Activated T-helper 2 cell treated with anti-CD3 and anti-CD28 coated beads, Interferon-gamma antibody, Interleukin-2, Interleukin-4, amounts not matched to agents 10 μg/mL and 5 μg/mL and 100 μg/mL, durations not matched to agents 14 hours and 24 hours and 36 hours (primary cell): ENCODE results near the gene SLC38A1. TPM values are rescaled to one million over a fixed set of nuclear protein-coding genes. Genes with fewer than 3 reads are reported as not detected.
"Not testable (repeated sequence)": the region's sequence is repeated elsewhere in the genome, so short reads cannot be mapped to it uniquely, and the experiment has no call there.

Experiments
- DNase-seq: peaks from one replicate; pipeline ENCODE4 v3.0.0; 2021; ENCODE audit warnings: low spot score
- H3K27ac Mint-ChIP-seq: one replicate; pipeline ENCODE4 v1.8.0; 2021; ENCODE audit warnings: mixed read lengths
- H3K27me3 Mint-ChIP-seq: one replicate; pipeline ENCODE4 v1.8.0; 2021; ENCODE audit warnings: low read depth, mixed read lengths
- H3K36me3 Mint-ChIP-seq: one replicate; pipeline ENCODE4 v1.8.0; 2021; ENCODE audit warnings: low read depth, mixed read lengths
- H3K4me1 Mint-ChIP-seq: one replicate; pipeline ENCODE4 v1.8.0; 2021; ENCODE audit warnings: low read depth, mixed read lengths
- H3K4me3 Mint-ChIP-seq: one replicate; pipeline ENCODE4 v1.8.0; 2021; ENCODE audit warnings: low read depth, mild to moderate bottlenecking, moderate library complexity, mixed read lengths
- H3K9me3 Mint-ChIP-seq: one replicate; pipeline ENCODE4 v1.8.0; 2021; ENCODE audit warnings: mixed read lengths
- intact Hi-C: fragments of 100-400 bp; cut with micrococcal nuclease; formaldehyde crosslinking; loops from one replicate; pipeline ENCODE4 v1.15.1; 2023
- total RNA-seq: library from RNA; stranded (reverse); gene quantifications from 2 replicates; pipeline ENCODE4 v1.2.3, GENCODE V29; 2022

The SLC38A1 gene
- total RNA-seq, 1 donor from 2014 or later = 152 TPM

DNA sequence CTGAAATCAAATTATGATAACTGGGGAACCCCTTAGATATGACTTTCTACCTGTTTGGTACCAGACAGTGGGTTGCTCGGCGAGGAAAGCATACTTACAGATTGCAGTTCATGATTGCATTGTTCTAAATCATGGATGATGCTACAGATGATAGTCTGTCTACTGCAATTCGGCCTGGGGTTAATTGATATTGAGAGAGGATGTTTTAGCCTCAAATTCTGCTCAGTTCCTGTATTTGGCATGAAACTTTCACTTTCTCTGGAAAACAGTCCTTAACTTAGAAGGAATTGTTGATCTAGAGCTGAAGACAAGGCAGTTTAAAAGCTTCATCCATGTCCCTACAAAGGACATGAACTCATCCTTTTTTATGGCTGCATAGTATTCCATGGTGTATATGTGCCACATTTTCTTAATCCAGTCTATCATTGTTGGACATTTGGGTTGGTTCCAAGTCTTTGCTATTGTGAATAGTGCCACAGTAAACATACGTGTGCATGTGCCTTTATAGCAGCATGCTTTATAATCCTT lies 106.2 kb downstream of the SLC38A1 start:
- H3K4me3 Mint-ChIP-seq, H3K36me3 Mint-ChIP-seq, H3K27ac Mint-ChIP-seq, DNase-seq, H3K9me3 Mint-ChIP-seq, H3K4me1 Mint-ChIP-seq, intact Hi-C loops, H3K27me3 Mint-ChIP-seq: not testable (repeated sequence)

DNA sequence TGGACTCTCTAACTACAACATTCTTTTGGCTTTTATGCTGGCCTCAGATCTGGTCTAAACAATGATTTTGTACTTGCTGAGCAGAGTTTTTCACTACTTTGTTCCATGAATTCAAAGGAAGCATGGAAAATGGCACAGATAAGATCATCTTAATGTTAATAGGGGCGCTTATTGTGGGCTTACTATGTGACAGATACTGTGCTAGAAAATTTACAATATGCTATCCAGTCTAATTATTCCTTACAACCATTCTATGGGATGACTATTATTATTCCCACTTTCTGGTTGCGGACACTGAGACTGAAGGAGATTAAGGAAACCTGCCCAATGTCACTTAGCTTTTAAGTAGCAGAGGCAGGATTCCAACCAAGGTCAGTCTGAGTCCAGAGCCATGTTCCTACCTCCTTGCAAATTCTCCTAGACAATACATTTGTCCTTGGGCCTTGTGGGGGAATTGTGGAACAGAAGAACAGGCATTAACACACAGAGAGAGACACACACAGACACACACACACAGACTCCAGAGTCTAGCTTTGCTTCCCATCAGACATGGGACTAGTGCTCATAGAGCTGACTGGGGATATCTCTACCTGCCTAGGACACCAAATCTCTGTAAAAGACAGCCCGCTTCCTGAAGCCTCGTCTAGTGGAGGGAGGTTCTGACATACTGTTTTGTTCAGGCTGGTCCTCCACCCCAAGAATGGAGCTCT lies 107.7 kb downstream of the SLC38A1 start:
- intact Hi-C loops = no loop called here
- H3K4me3 Mint-ChIP-seq = no peak overlapping the region
- no peak overlapping the region for H3K27ac Mint-ChIP-seq
- peaks cover 13% of the 10 kb centered on the region for H3K9me3 Mint-ChIP-seq
- H3K27me3 Mint-ChIP-seq = no peaks in the 10 kb centered on the region
- no peaks in the 10 kb centered on the region for H3K4me1 Mint-ChIP-seq
- peaks cover 1% of the 10 kb centered on the region for H3K36me3 Mint-ChIP-seq
- no peak for DNase-seq

DNA sequence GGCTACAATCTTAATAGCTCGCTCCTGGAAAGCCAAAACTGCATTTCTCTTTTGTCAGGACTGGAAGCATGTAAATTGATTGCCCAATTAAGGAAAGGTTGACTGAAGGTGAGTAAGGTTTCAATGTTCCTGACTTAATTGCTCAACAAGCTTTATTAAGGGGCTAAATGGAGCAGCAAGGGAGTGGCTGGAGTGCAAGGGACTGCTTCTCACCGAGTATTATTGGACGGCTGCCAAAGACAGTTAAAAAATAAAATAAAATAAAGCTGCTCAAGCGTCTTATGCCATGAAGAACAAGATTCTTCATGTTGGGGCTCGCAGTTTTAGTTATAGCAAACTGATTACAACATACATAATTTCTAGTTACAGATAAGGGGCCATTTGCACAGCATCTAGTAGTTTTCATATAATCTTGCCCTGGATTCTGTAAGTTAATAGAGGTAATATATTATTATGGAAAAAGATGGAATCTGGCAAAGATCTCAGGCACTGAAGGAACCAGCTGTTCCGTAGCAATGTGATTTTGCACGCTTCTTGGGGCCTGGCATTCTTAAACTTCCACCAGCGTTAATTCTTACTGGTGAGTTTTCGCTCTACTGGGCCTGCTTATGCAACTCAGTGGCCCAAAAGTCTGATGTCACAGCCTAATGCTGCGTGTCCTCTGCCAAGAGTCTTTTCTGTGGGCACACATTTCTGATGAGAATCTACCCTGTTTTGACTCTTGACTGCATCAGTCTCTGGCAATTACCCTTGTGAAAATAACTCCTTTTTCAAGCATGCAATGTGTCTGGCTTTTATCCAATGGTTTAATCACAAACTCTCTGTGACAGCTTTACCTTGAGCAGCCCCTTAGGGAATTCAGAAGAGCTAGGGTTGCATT lies 108.5 kb downstream of the SLC38A1 start:
- Mint-ChIP-seq H3K4me1 (no peaks in the 10 kb centered on the region), H3K36me3 (peaks cover 4% of the 10 kb centered on the region), H3K9me3 (peaks cover 17% of the 10 kb centered on the region), H3K27ac (no peak overlapping the region), H3K4me3 (no peak overlapping the region), H3K27me3 (peaks cover 3% of the 10 kb centered on the region)
- intact Hi-C loops = no loop called here
- no peak for DNase-seq

DNA sequence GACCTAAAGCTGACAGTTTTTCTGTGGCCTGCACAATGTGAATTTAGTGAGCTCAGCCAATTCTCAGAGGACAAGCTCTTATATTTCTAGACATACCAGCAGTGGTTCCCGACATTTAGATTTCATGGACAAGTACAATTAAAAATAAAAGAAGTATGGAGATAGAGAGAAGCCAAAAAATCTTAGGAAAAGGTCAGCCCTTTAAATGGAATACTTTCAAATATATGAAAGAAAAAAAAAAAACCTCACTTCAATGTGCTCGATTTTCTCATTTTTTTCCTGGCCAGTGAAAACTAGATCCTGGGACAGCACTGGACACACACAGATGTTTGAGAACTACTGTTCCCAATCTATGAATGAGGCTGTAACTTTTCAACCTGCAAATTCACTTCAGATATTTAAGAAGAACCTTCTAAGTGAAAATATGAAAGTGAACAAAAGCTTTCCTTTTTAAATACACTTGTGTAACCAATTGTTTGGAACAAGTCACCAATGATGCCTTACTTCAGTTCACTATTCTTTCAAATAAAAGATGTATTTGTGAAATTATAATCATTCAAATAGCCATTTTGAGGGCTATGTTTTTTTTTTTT lies 109.4 kb downstream of the SLC38A1 start:
- Mint-ChIP-seq H3K4me1 (no peaks in the 10 kb centered on the region), H3K27me3 (peaks cover 3% of the 10 kb centered on the region), H3K4me3 (no peak overlapping the region), H3K27ac (no peak overlapping the region), H3K36me3 (peaks cover 4% of the 10 kb centered on the region), H3K9me3 (peaks cover 17% of the 10 kb centered on the region)
- intact Hi-C loops = no loop called here
- no peak for DNase-seq

DNA sequence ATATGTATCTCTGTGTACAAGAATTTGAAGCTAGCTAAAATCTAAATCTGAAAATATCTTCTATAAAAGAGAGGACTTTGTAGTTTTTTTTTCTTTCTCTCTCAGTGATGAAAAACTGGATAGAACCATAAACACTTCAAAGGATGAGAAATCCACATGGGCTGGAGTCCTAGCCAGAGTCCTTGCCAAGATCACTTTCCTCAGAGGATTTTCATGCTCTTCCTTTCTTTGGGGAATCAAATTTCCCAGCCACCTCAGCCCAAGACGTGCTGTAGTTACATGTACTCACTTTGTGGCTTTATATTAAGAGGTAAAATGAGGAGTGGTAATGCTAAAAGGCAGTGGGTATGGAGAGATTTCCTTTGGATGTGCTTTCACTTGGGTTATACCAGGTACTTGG lies 110.3 kb downstream of the SLC38A1 start:
- peaks cover 2% of the 10 kb centered on the region for H3K4me1 Mint-ChIP-seq
- H3K27me3 Mint-ChIP-seq = peaks cover 3% of the 10 kb centered on the region
- H3K4me3 Mint-ChIP-seq = no peak overlapping the region
- H3K27ac Mint-ChIP-seq = no peak overlapping the region
- DNase-seq = no peak
- peaks cover 17% of the 10 kb centered on the region for H3K9me3 Mint-ChIP-seq
- peaks cover 4% of the 10 kb centered on the region for H3K36me3 Mint-ChIP-seq
- intact Hi-C loops = no loop called here

DNA sequence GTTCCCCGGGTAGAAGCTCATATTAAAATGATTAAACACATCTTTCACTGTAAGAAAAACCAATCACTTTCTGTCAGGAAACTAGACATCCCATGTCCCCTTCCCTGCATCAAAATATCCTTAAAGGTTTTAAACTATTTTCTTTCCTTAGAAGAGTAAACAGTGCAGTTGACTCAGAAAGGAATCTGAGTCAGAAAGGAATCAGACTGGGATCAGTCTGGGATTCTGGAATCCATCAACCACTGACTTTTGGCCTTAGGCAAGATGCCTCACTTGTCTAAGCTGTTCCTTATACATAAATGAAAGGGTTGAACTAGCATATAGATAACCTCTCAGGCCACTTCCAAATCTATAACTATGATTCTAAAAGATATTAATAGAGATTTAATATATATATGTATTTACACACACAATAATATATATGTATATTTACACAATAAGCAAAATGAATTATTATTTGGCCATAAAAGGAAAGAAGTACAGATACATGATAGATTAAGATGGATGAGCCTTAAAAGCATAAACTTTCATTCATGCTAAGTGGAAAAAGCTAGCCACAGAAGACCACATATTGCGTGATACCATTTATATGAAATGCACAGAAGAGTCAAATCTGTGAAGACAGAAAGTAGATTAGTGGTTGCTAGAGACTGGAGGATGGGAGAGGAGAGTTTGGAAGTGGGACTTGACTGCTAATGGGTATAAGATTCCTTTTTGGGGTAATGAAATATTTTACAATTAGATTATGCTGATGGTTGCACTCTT lies 114.4 kb downstream of the SLC38A1 start:
- no peak overlapping the region for H3K27ac Mint-ChIP-seq

DNA sequence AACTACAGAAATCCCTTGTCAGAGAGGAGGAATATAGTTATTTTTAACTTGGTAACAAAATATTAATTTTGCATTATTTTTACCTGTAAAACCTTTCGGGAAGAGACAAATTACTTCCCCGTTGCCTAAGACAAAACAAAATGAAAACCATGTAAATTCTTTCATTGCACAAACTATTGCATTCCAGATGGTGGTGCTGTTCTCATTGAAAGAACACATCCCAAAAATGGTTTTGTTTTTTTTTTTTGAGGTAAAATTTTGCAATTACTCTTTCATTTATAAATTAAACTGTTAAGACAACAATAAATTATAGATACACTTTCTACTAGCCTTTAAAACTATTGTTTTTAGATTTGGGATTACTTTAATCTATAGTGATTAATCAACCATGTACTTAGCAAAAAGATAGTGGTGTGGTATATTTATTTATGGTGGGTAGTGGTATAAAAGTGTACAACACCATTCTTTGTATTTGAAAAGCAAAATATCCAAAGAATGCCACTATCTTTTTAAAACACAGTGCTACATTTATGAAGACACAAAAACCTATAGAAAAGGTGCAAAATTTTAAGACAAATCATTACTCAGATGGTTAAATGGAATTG lies 115.5 kb downstream of the SLC38A1 start:
- Mint-ChIP-seq H3K36me3 (peaks cover 4% of the 10 kb centered on the region), H3K4me3 (no peak overlapping the region), H3K4me1 (peaks cover 2% of the 10 kb centered on the region), H3K27ac (no peak overlapping the region), H3K9me3 (peaks cover 17% of the 10 kb centered on the region), H3K27me3 (peaks cover 22% of the 10 kb centered on the region)
- DNase-seq = no peak
- intact Hi-C loops = loop anchor here (1.0 kb wide), 1 partner anchor 150 kb away; no protein-coding TSS in a partner anchor

More for the DNA sequence above, 114.4 kb downstream of the SLC38A1 start:
- H3K4me1 Mint-ChIP-seq = peaks cover 2% of the 10 kb centered on the region
- peaks cover 4% of the 10 kb centered on the region for H3K36me3 Mint-ChIP-seq
- DNase-seq = no peak
- H3K27me3 Mint-ChIP-seq = peaks cover 15% of the 10 kb centered on the region
- intact Hi-C loops = no loop called here
- no peak overlapping the region for H3K4me3 Mint-ChIP-seq
- H3K9me3 Mint-ChIP-seq = peaks cover 17% of the 10 kb centered on the region

DNA sequence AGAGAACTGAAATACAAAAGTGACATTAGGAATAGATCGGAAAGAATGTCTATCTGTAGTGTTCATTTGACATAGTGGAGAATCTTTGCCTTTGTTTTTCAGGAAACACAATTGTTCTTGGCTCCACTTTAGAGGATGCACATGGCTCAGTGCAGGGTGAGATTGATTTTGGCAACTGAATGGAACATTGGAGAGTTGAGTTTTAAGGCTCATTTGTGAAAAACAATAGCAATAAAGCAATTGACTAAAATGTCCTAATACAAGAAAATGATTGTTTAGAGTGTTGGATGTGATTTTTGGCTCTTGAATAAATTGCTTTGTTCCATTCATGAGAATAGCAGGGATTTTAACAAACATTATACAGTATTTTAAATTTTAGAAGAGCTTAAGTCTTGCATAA lies 116.4 kb downstream of the SLC38A1 start:
- intact Hi-C loops = no loop called here
- H3K4me3 Mint-ChIP-seq = no peak overlapping the region
- peaks cover 15% of the 10 kb centered on the region for H3K9me3 Mint-ChIP-seq
- peaks cover 31% of the 10 kb centered on the region for H3K27me3 Mint-ChIP-seq
- DNase-seq = no peak
- peaks cover 2% of the 10 kb centered on the region for H3K4me1 Mint-ChIP-seq
- peaks cover 4% of the 10 kb centered on the region for H3K36me3 Mint-ChIP-seq
- no peak overlapping the region for H3K27ac Mint-ChIP-seq

DNA sequence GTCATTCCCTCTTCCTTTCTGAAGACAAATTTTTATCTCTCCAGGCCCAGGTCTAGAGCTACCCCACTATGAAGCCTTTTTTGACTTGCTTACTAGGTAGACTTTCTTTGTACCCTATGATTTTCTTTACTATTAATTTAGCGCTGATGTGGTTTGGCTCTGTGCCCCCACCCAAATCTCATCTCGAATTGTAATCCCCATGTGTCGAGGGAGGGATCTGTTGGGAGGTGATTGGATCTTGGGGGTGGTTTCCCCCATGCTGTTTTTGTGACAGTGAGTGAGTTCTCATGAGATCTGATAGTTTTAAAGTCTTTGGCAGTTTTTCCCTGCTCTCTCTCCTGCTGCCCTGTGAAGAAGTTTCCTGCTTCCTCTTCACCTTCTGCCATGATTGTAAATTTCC lies 118.1 kb downstream of the SLC38A1 start:
- Mint-ChIP-seq H3K4me3 (no peak overlapping the region), H3K27me3 (peaks cover 40% of the 10 kb centered on the region), H3K4me1 (peaks cover 2% of the 10 kb centered on the region), H3K9me3 (peaks cover under 1% of the 10 kb centered on the region), H3K36me3 (no peaks in the 10 kb centered on the region), H3K27ac (no peak overlapping the region)
- intact Hi-C loops = no loop called here
- DNase-seq = no peak

DNA sequence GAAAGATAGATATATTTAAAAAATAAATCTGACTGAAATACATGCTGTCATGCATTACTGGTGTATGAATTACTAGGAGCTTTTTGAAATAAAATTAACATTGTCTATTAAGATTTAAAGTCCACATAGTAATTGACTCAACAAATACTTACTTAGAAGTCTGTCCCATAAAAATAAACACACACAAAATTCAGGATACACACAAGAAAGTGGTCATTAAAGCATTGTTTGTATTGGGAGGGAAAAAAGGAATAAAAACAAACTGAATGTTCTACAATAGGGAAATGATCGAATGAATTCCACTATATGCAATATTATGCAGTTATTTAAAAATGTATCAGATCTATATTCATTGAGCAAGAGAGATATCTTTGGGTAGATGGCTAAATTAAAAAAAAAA lies 118.9 kb downstream of the SLC38A1 start:
- no peak for DNase-seq
- Mint-ChIP-seq H3K4me3 (no peak overlapping the region), H3K4me1 (peaks cover 2% of the 10 kb centered on the region), H3K9me3 (no peaks in the 10 kb centered on the region), H3K36me3 (no peaks in the 10 kb centered on the region), H3K27ac (no peak overlapping the region), H3K27me3 (peaks cover 41% of the 10 kb centered on the region)
- intact Hi-C loops = no loop called here

DNA sequence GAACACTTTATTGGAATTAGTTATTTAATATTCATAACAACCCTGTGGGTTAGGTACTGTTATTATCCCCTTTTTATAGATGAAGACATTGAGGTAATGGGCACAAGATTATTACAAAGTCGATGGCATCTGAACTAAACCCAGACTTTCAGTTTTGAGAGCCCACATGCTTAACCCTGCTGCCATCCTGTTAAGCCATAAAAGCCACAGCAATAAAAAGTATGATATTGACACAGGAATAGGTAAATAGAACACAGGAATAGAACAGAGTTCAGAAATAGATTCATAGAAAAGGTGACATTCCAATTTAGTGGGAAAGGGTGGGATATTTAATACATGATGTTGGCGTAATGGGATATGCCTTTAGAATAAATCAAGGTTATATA lies 119.8 kb downstream of the SLC38A1 start:
- no peaks in the 10 kb centered on the region for H3K36me3 Mint-ChIP-seq
- no peak overlapping the region for H3K27ac Mint-ChIP-seq
- H3K9me3 Mint-ChIP-seq = no peaks in the 10 kb centered on the region
- intact Hi-C loops = no loop called here
- no peak for DNase-seq
- no peak overlapping the region for H3K4me3 Mint-ChIP-seq
- H3K27me3 Mint-ChIP-seq = peaks cover 41% of the 10 kb centered on the region
- peaks cover 2% of the 10 kb centered on the region for H3K4me1 Mint-ChIP-seq
